HepG2 (cell line): ENCODE data around the gene PTGES3. TPM values are rescaled to one million over a fixed set of nuclear protein-coding genes. Genes with fewer than 3 reads are reported as not detected.
A peak's percentile ranks its signal among the peaks of the same experiment; 100 is the strongest.

Experiments used
- DNMT3B ChIP-seq: conservative IDR thresholded peaks from 2 replicates; pipeline ENCODE4 v1.6.1; 2016; ENCODE audit warnings: missing biosample characterization, control low read depth
- DZIP1 ChIP-seq: sonication (generic); formaldehyde crosslinking; IDR thresholded peaks from 2 replicates; pipeline ENCODE4 v1.5.0; 2020; ENCODE audit warnings: mild to moderate bottlenecking, missing genetic modification reagents
- HIC2 ChIP-seq: sonication (generic); formaldehyde crosslinking; IDR thresholded peaks from 2 replicates; pipeline ENCODE4 v1.9.0; 2022; ENCODE audit warnings: low read depth, missing genetic modification reagents
- HINFP ChIP-seq: sonication (generic); formaldehyde crosslinking; IDR thresholded peaks from 2 replicates; pipeline ENCODE4 v1.4.0; 2020; ENCODE audit warnings: low read depth, mild to moderate bottlenecking, missing genetic modification reagents
- MTF2 ChIP-seq: sonication (generic); formaldehyde crosslinking; IDR thresholded peaks from 2 replicates; pipeline ENCODE4 v1.5.0; 2020; ENCODE audit warnings: missing genetic modification reagents, borderline replicate concordance
- PAF1 ChIP-seq: IDR thresholded peaks from 2 replicates; pipeline ENCODE4 v1.6.1; 2016; ENCODE audit warnings: missing genetic modification reagents, missing compliant biosample characterization
- SAFB2 ChIP-seq: sonication (generic); formaldehyde crosslinking; IDR thresholded peaks from 2 replicates; pipeline ENCODE4 v1.5.1; 2020; ENCODE audit warnings: missing genetic modification reagents, low read depth, mild to moderate bottlenecking, borderline replicate concordance
- ZFP91 ChIP-seq: sonication (generic); formaldehyde crosslinking; IDR thresholded peaks from 2 replicates; pipeline ENCODE4 v1.9.0; 2022; ENCODE audit warnings: missing genetic modification reagents, mild to moderate bottlenecking, borderline replicate concordance
- ZGPAT ChIP-seq: IDR thresholded peaks from 2 replicates; pipeline ENCODE4 v1.6.1; 2016; ENCODE audit warnings: mild to moderate bottlenecking
- ZNF446 ChIP-seq: sonication (generic); formaldehyde crosslinking; IDR thresholded peaks from 2 replicates; pipeline ENCODE4 v1.5.0; 2020; ENCODE audit warnings: mild to moderate bottlenecking, missing genetic modification reagents
- ZNF547 ChIP-seq: sonication (generic); formaldehyde crosslinking; IDR thresholded peaks from 2 replicates; pipeline ENCODE4 v1.5.1; 2020; ENCODE audit warnings: mild to moderate bottlenecking, missing genetic modification reagents
- ZNF710 ChIP-seq: sonication (generic); formaldehyde crosslinking; IDR thresholded peaks from 2 replicates; pipeline ENCODE4 v1.5.0; 2020; ENCODE audit warnings: mild to moderate bottlenecking, missing genetic modification reagents, borderline replicate concordance
- polyA plus RNA-seq, 8 experiments: library from polyadenylated mRNA; depleted of rRNA in 3 of 8; stranded (reverse) in 7 of 8; unstranded in 1 of 8; fragments of >200 nt; fragmentation: Illumina TruSeq in 4 of 8; extraction: Trizol in 4 of 8; gene quantifications; 2 replicates each; pipeline versions ENCODE4 v1.2.1 to v1.2.3, GENCODE V29; 2011 to 2016; ENCODE audit warnings: low read depth in 4 of 8, missing spikeins in 1 of 8, mixed read lengths in 1 of 8; ENCODE audit not compliant: insufficient read depth in 1 of 8
- total RNA-seq, 5 experiments: library from RNA; depleted of rRNA; stranded (reverse); fragments of >200 nt; fragmentation: Illumina TruSeq; extraction: Trizol; gene quantifications; 2 replicates each; pipeline ENCODE4 v1.2.3, GENCODE V29; 2016; ENCODE audit warnings: low read depth in 1 of 5

Gene PTGES3
- total and polyA plus RNA-seq, 2 of the 13 experiments (the other 11 are each of a cell fraction or from before 2014, with no cell fraction given): 54.4 to 159 TPM

- no peak for TF ChIP-seq DZIP1 (CRISPR knock-in tag)
- peak; percentile 49; the same call in 1 of the 2 replicates for TF ChIP-seq PAF1 (CRISPR knock-in tag)
- peak; percentile 96 for TF ChIP-seq HINFP
- 0 out of 2 replicates have a peak, but pooled peaks have one; percentile 57 for TF ChIP-seq DNMT3B (CRISPR knock-in tag)
- TF ChIP-seq ZGPAT (CRISPR knock-in tag): peak; percentile 97
- TF ChIP-seq HIC2: no peak
- TF ChIP-seq SAFB2: peak; percentile 40; the same call in 1 of the 2 replicates
- TF ChIP-seq MTF2 (CRISPR knock-in tag): no peak
- 0 out of 2 replicates have a peak, but pooled peaks have one; percentile 29 for TF ChIP-seq ZNF547
- peak; percentile 93 for TF ChIP-seq ZFP91 (CRISPR knock-in tag)
- peak; percentile 67; the same call in 1 of the 2 replicates for TF ChIP-seq ZNF710 (CRISPR knock-in tag)
- TF ChIP-seq ZNF446 (CRISPR knock-in tag): 0 out of 2 replicates have a peak, but pooled peaks have one; percentile 74
Measured at GRCh38 chr12:56724972-56725722, 37.1 kb upstream of the PTGES3 start, which contains the start of gene NACA (continued).
